Measurements from ENCODE around the gene STK11. TPM values are rescaled to one million over a fixed set of nuclear protein-coding genes. Genes with fewer than 3 reads are reported as not detected.

STK11 gene
- total RNA-seq, 2 experiments from 2014 or later = 66.4 to 74.3 TPM

DNA sequence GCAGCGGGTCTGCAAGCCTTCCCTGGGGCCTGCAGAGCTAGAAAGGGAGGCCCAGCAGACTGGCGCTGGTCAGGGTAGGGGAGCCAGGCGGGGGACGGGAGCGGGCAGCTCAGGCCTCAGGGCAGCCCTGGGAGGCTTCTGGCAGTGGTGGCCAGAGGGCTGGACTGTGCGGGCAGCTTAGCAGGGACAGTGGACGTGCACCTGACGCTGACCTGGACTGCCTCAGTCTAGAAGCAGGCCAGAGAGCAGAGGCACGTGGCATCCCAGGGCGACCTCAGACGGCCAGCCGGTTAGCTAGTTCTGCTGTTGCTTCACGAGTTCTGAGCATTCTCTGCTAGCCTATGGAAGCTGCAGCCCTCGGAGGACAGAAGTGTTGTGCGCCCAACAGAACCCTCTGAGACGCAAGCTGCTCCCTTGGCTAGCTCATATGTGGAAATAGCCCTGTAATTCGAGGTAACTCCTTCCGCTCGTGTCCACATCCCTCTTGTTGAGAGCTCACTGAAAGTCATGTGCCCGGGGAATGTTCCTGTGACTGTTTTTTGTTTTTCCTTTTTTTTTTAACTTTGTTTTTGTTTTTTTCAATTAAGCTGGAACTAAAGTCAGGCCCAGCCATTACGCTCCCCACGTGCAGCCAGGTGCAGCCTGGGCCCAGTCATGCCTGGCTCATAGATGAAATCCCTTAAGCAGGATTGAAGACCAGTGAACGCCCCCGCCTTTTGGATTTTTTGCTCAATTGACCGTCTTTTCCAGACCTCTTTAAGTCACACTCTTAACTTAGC lies 67.9 kb downstream of the STK11 start:
- peak overlapping the region; percentile 73 for H3K27ac Mint-ChIP-seq
- peaks cover 57% of the 10 kb centered on the region for H3K4me1 Mint-ChIP-seq (ENCODE audit: low read depth)
- H3K27me3 Mint-ChIP-seq = no peaks in the 10 kb centered on the region
- CTCF ChIA-PET = interaction anchor here (0.6 to 4.1 kb wide), 3 partner anchors 29 to 160 kb away, joined by 3 to 38 read pairs (median 4); no protein-coding TSS in a partner anchor
- no peaks in the 10 kb centered on the region for H3K9me3 Mint-ChIP-seq
- intact Hi-C loops (cut with micrococcal nuclease) = no loop called here
- POLR2A ChIA-PET = interaction anchor here (1.4 kb wide), 1 partner anchor 14 kb away, joined by 5 read pairs; no protein-coding TSS in a partner anchor
- H3K4me3 Mint-ChIP-seq = peak overlapping the region; percentile 37
- no peak for DNase-seq
- peaks cover 55% of the 10 kb centered on the region for H3K36me3 Mint-ChIP-seq

DNA sequence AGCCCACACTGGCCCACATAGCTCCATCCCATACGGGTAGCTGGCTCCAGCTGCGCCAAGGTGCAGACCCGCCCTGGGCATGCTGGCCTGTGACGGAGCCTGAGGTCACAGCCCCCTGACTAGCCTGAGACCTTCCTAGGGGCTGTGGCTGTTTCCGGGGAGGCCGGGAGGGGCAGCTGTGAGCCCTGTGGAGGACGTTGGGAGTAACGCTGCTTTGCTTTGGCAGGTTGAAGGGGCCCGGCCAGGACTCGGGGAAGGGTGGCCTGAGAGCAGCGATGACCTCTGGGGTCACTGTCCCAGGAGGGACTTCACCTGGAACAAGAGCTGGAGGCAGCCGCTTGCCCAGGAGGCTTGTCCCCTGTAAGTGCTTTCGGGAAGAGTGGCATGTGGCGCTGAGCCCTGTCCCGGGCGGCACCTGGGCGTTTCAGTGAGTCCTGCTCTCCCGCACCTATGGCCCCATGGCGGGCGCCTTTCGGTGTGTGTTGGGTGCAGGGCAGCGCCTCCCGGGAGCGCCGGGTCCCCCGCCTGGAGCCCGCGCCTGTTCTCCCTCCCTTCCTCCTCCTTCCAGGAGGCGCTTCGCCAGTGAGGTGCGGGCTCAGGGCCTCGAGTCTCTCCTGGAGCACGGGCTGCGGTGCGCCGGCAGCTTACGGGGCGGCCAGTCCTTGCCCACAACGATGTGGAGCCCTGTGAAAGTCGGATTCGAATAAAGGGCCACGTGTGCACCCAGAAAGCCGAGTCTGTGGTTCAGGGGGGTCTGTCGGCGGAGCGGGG lies 68.7 kb downstream of the STK11 start:
- POLR2A ChIA-PET = no interaction called here
- intact Hi-C loops (cut with micrococcal nuclease) = no loop called here
- peaks cover 55% of the 10 kb centered on the region for H3K36me3 Mint-ChIP-seq

DNA sequence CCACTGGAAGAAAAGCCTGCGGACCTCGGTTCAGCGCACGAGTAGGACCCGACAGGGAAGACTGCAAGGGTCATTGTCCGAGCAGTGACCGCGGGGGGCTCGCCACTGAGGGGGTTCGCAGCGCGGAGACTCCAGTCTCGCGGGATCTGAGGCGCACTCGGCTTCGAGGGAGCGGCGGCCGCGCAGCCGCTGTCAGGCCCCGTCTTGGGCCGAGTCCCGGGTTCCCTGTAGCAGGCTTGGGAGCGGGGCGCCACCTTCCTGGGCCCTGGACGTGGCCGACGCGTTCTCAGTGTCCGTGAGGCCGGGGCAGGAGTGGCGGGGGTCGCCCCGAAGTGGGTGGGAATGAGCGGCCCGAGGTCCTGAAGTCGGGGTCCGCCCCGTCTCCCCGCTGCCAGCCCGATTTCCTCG lies 69.3 kb downstream of the STK11 start:
- peak overlapping the region; percentile 73 for H3K27ac Mint-ChIP-seq
- peaks cover 56% of the 10 kb centered on the region for H3K4me1 Mint-ChIP-seq (ENCODE audit: low read depth)
- no peak for DNase-seq
- peaks cover 58% of the 10 kb centered on the region for H3K36me3 Mint-ChIP-seq
- peak overlapping the region; percentile 69 for H3K4me3 Mint-ChIP-seq
- ChIA-PET CTCF (interaction anchor here (1.0 to 4.1 kb wide), 3 partner anchors 8 to 30 kb away, joined by 4 to 38 read pairs (median 7); no protein-coding TSS in a partner anchor), POLR2A (interaction anchor here (0.7 to 1.5 kb wide), 7 partner anchors 8 to 30 kb away, joined by 3 to 6 read pairs (median 4); no protein-coding TSS in a partner anchor)
- no peaks in the 10 kb centered on the region for H3K9me3 Mint-ChIP-seq
- intact Hi-C loops (cut with micrococcal nuclease) = loop anchor here (1.0 to 5.0 kb wide), 4 partner anchors 14 to 237 kb away; partner anchors contain the start of genes ADAMTSL5, DAZAP1 and NDUFS7
- no peaks in the 10 kb centered on the region for H3K27me3 Mint-ChIP-seq

More for the DNA sequence above, 68.7 kb downstream of the STK11 start:
- CTCF ChIA-PET = interaction anchor here (0.6 to 4.1 kb wide), 3 partner anchors 30 to 161 kb away, joined by 3 to 38 read pairs (median 4); no protein-coding TSS in a partner anchor
- Mint-ChIP-seq H3K27ac (peak overlapping the region; percentile 73), H3K27me3 (no peaks in the 10 kb centered on the region), H3K4me3 (peak overlapping the region; percentile 69), H3K4me1 (ENCODE audit: low read depth) (peaks cover 53% of the 10 kb centered on the region), H3K9me3 (no peaks in the 10 kb centered on the region)
- DNase-seq = no peak

- peak within 1 kb of the TSS; percentile 86 for H3K4me3 Mint-ChIP-seq
- H3K36me3 Mint-ChIP-seq = peaks cover 54% of the 10 kb centered on the region
- peaks cover 56% of the 10 kb centered on the region for H3K4me1 Mint-ChIP-seq (ENCODE audit: low read depth)
- H3K9me3 Mint-ChIP-seq = no peaks in the 10 kb centered on the region
- no peaks in the 10 kb centered on the region for H3K27me3 Mint-ChIP-seq
- peak within 1 kb of the TSS; percentile 95 for H3K27ac Mint-ChIP-seq
- ChIA-PET CTCF (interaction anchor here (0.6 to 4.1 kb wide), 4 partner anchors 9 to 163 kb away, joined by 3 to 38 read pairs (median 6); no protein-coding TSS in a partner anchor), POLR2A (interaction anchor here (0.7 to 1.5 kb wide), 7 partner anchors 9 to 30 kb away, joined by 3 to 6 read pairs (median 4); no protein-coding TSS in a partner anchor)
- DNase-seq = peak; percentile 97
- intact Hi-C loops (cut with micrococcal nuclease) = loop anchor here (1.0 to 5.0 kb wide), 4 partner anchors 14 to 237 kb away; partner anchors contain the start of genes ADAMTSL5, DAZAP1 and NDUFS7
Measured at GRCh38 chr19:1275260-1275975, 69.8 kb downstream of the STK11 start, which contains the start of gene FAM174C. FAM174C (plus strand) TSS chr19:1275530; CDS start chr19:1275550, 20 bp downstream.

- DNase-seq = no peak
- peaks cover 48% of the 10 kb centered on the region for H3K36me3 Mint-ChIP-seq
- peak overlapping the region; percentile 95 for H3K27ac Mint-ChIP-seq
- no peaks in the 10 kb centered on the region for H3K9me3 Mint-ChIP-seq
- peaks cover 50% of the 10 kb centered on the region for H3K4me1 Mint-ChIP-seq (ENCODE audit: low read depth)
- H3K4me3 Mint-ChIP-seq = peak overlapping the region; percentile 86
- ChIA-PET POLR2A (interaction anchor here (1.3 to 1.5 kb wide), 3 partner anchors 10 to 24 kb away, joined by 3 to 6 read pairs (median 5); no protein-coding TSS in a partner anchor), CTCF (interaction anchor here (1.3 kb wide), 1 partner anchor 27 kb away, joined by 4 read pairs; no protein-coding TSS in a partner anchor)
- H3K27me3 Mint-ChIP-seq = no peaks in the 10 kb centered on the region
- intact Hi-C loops (cut with micrococcal nuclease) = loop anchor here (1.0 to 5.0 kb wide), 4 partner anchors 15 to 236 kb away; partner anchors contain the start of genes ADAMTSL5, DAZAP1 and NDUFS7
Measured at GRCh38 chr19:1275976-1276627, 70.5 kb downstream of the STK11 start.

- POLR2A ChIA-PET = interaction anchor here (0.6 kb wide), 1 partner anchor 145 kb away, joined by 3 read pairs; no protein-coding TSS in a partner anchor
Measured at GRCh38 chr19:1276628-1277022, 71.0 kb downstream of the STK11 start.

DNA sequence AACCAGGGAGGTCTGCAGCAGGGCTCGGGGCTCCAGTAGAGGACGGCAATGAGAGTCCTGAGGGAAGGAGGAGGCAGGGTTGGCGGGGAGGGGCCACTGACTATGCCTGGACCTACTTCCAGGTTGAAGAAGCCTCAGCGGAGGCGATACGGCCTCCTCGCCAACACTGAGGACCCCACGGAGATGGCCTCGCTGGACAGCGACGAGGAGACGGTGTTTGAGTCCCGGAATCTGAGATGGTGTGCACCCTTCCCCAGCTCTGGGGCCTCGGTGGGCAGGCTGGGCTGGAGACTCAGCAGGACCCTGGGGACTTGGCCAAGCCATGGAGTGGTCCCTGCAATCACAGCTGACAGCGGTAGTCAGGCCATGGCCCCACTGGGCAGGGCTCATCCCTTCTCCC lies 71.5 kb downstream of the STK11 start:
- Mint-ChIP-seq H3K4me1 (ENCODE audit: low read depth) (peaks cover 40% of the 10 kb centered on the region), H3K9me3 (no peaks in the 10 kb centered on the region), H3K4me3 (peak overlapping the region; percentile 86), H3K27me3 (no peaks in the 10 kb centered on the region), H3K27ac (peak overlapping the region; percentile 95), H3K36me3 (peaks cover 38% of the 10 kb centered on the region)
- ChIA-PET POLR2A (interaction anchor here (0.6 to 0.8 kb wide), 2 partner anchors 8 to 145 kb away, joined by 3 to 4 read pairs; partner anchors contain the start of gene CIRBP), CTCF (interaction anchor here (0.6 to 1.0 kb wide), 2 partner anchors 33 to 81 kb away, joined by 3 to 5 read pairs; no protein-coding TSS in a partner anchor)
- no peak for DNase-seq
- intact Hi-C loops (cut with micrococcal nuclease) = loop anchor here (5.0 kb wide), 2 partner anchors 105 to 235 kb away; partner anchors contain the start of genes ADAMTSL5 and NDUFS7

More at GRCh38 chr19:1276628-1277022, 71.0 kb downstream of the STK11 start:
- peaks cover 44% of the 10 kb centered on the region for H3K4me1 Mint-ChIP-seq (ENCODE audit: low read depth)
- intact Hi-C loops (cut with micrococcal nuclease) = loop anchor here (5.0 kb wide), 2 partner anchors 106 to 236 kb away; partner anchors contain the start of genes ADAMTSL5 and NDUFS7
- H3K36me3 Mint-ChIP-seq = peaks cover 42% of the 10 kb centered on the region
- no peaks in the 10 kb centered on the region for H3K27me3 Mint-ChIP-seq
- DNase-seq = peak; percentile 54
- no peaks in the 10 kb centered on the region for H3K9me3 Mint-ChIP-seq
- CTCF ChIA-PET = no interaction called here
- H3K27ac Mint-ChIP-seq = peak overlapping the region; percentile 95
- H3K4me3 Mint-ChIP-seq = peak overlapping the region; percentile 86

Other genes starting within 250 kb of the STK11 start
- 10 to 100 TPM; 73.3 to 75.8 TPM for gene WDR18, start 221.4 kb upstream of the STK11 start, total RNA-seq
- not detected for gene GRIN3B, start 205.4 kb upstream of the STK11 start, total RNA-seq
- gene TMEM259, start 184.7 kb upstream of the STK11 start, total RNA-seq = 100 to 1,000 TPM; 107 to 109 TPM
- not detected for gene RNU6-2, start 184.3 kb upstream of the STK11 start, total RNA-seq
- gene CNN2, start 179.2 kb upstream of the STK11 start, total RNA-seq = 100 to 1,000 TPM; 123 to 130 TPM
- gene ABCA7, start 165.7 kb upstream of the STK11 start, total RNA-seq = 10 to 100 TPM; 28.3 to 29.3 TPM
- gene ARHGAP45, start 138.6 kb upstream of the STK11 start, total RNA-seq = 100 to 1,000 TPM; 136 to 142 TPM
- 100 to 1,000 TPM; 204 to 207 TPM for gene POLR2E, start 110.4 kb upstream of the STK11 start, total RNA-seq
- 100 to 1,000 TPM; 274 to 275 TPM for gene GPX4, start 101.8 kb upstream of the STK11 start, total RNA-seq
- 100 to 1,000 TPM in 1 of 2 experiments, 10 to 100 TPM in 1; 96.9 to 110 TPM for gene SBNO2, start 31.5 kb upstream of the STK11 start, total RNA-seq
- gene CBARP, start 32.2 kb downstream of the STK11 start, total RNA-seq = 1 to 10 TPM; 1.3 to 2.1 TPM
- gene ATP5F1D, start 36.0 kb downstream of the STK11 start, total RNA-seq = 100 to 1,000 TPM; 178 to 192 TPM
- 10 to 100 TPM; 54.1 to 54.6 TPM for gene MIDN, start 42.8 kb downstream of the STK11 start, total RNA-seq
- gene CIRBP, start 63.6 kb downstream of the STK11 start, total RNA-seq = 100 to 1,000 TPM; 171 to 173 TPM
- 10 to 100 TPM; 74.8 to 76.1 TPM for gene FAM174C, start 69.8 kb downstream of the STK11 start, total RNA-seq
- gene EFNA2, start 80.1 kb downstream of the STK11 start, total RNA-seq = not detected
- 100 to 1,000 TPM; 117 to 119 TPM for gene NDUFS7, start 178.1 kb downstream of the STK11 start, total RNA-seq
- gene GAMT, start 195.8 kb downstream of the STK11 start, total RNA-seq = 10 to 100 TPM; 21.0 to 21.1 TPM
- 100 to 1,000 TPM; 226 to 242 TPM for gene DAZAP1, start 201.8 kb downstream of the STK11 start, total RNA-seq
- 1,000 to 10,000 TPM; 1,642 to 1,717 TPM for gene RPS15, start 232.6 kb downstream of the STK11 start, total RNA-seq
- gene APC2, start 244.3 kb downstream of the STK11 start, total RNA-seq = under 1 TPM; 0.07 to 0.15 TPM